Fibroblast of the conjunctiva (primary cell): Measurements from ENCODE around the gene TMEM39A.

Experiments used
- DNase-seq: peaks from one replicate; pipeline ENCODE4 v3.0.0-alpha.2; 2010; ENCODE audit warnings: low read depth

The TMEM39A gene

DNA sequence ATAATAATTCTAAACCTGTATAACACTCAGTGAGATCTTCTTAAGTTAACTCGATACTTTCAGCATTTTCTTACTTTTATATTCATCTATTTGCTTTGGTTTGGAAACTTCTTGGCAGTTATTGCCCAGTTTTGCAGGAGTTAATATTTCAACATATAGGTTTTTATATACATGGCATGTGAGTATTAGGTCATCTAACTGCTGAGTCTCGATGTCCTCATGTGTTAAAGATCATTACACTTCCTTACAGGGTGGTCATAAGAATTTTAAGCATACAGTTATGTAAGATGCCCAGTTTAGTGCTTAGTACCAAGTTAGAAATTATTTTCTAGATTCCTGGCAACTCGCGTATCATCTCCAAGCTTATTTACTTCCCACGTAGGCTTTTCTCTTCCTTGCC, 62.9 kb downstream of the TMEM39A start:
- DNase-seq: no peak

DNA sequence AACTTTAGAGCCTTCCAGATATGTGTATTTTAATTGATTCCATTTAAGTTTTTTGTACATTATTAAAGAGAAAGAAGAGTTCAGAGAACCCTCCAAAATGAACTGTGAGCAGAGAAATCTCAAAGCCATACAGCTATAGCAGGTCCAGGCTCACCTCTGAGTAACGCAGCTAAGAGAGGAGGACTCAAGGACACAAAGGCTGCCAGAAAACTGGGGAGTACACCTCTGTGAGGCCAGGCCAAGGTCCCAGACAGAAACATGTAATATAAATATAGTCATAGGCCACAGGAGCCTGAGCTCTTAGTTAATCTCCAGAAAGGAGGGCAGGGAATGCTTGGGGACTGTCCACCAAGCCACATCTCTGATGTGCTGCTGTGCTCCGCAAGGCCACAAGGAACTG, 66.5 kb downstream of the TMEM39A start:
- no peak for DNase-seq

DNA sequence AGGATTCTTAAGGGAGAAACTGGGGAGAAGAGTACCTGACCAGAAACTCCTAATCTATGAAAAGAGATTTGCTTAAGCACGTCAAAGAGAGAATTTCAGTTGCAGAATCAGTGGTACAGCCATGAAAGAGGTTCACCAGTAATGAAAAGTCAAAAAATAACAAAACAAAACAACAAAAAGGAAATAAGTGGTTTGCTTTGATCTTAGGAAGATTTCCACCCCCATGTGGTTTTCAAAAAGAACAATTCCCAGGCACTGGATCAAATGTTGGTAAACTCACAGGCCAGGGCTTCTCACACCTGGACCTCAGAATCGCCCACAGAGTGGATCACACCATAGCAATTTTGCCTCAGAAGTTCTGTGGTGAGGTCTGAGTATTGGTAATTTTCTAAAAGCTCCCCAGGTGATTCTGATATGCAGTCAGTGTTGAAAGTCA, 67.5 kb downstream of the TMEM39A start:
- DNase-seq: no peak

DNA sequence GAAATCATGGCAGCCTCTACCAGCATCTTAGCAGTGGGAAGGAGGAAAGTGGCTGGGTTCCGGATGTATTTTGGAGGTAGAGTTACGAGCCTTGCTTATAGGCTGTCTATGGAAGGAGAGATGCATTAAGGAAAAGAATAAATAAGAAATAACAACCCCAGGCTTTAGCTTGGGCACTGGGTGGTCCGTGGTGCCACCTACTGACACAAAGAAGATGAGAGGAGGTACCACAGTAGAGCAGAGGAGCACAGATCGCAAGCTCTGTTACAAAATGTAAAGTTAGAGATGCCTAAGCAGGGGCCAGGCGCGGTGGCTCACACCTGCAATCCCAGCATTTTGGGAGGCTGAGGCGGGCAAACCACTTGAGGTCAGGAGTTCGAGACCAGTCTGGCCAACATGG, 74.8 kb downstream of the TMEM39A start:
- DNase-seq: no peak

DNA sequence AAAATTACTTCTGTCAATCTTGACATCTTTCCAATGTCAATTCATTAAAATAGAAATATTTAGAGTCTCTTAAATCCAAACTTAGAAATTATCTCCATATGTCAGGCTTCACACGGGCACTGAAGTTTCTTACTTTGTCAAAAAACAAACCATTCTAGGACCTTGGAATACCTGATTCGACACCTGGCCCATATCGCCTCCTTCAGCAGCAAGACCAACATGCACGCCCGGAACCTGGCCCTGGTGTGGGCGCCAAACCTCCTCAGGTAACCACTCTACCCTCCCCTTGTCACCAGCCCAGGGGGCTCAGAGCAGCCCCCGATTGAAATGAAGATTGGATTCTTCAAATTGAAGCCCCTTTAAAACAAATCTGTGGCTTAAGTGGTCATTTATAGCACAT, 81.3 kb downstream of the TMEM39A start:
- no peak for DNase-seq

DNA sequence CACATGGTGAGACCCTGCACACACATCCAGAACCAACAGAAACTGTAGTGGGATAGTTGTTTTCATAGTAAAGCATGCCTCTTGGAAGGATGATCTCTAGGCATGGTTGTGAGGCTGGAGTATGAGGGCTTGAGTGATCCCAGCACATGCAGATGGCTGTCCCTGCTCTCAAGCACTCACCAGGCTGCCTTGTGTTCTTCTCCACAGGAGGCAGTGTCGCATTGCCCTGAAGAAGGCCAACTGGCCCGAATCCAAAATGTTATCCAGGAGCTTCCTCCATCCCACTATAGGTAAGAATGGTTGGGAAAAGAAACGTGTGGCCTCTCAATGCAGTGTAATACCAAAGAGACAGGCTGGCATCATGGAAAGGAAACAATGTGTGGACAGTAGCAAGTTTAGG, 82.7 kb downstream of the TMEM39A start:
- no peak for DNase-seq
